ENCODE results near the gene TREM1.

The TREM1 gene

DNA sequence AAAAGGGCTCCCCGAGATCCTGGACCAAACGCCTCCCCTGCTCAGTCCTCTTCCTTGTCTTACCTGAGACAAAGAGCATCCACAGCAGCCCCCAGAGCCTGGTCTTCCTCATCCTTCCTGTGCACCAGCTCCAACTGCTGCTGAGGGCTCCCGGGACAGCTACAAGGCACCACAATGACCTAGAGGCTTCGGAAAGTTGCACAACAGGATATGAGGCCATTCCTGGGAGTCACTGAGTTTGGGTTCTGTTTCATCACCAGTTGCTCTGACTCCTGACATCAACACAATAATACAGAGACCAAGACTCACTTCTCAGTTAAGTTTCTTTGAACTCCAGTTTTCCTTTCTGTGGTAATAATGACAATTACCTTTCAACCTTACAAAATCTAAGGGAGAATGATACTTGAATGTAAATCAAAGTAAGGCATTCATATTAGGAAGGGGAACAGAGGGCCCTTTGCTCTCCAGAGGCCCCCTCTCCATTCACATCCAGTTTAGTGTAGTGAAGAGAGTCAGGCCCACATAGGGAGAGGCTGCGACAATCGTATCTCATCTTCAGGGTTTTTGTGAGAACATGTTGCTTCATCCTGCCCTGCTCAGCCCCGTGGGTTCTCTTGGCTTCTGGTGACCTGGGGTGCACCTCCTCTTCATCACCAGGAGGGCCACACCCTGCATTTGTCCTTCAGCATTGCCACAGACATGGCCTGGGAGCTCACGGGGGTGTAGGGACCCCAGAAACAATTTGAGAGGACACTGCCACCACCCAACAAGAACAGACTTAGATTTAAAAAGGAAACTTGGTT lies at the start of gene TREM1:
Gene TREM1 (minus strand): TSS at position 139 of the 803 bp plus-strand sequence. CDS start 27 bp downstream, at position 112.
- FAIRE-seq (no peak), DNase-seq (ENCODE audit: insufficient read length, low spot score) (peak; percentile 19)

DNA sequence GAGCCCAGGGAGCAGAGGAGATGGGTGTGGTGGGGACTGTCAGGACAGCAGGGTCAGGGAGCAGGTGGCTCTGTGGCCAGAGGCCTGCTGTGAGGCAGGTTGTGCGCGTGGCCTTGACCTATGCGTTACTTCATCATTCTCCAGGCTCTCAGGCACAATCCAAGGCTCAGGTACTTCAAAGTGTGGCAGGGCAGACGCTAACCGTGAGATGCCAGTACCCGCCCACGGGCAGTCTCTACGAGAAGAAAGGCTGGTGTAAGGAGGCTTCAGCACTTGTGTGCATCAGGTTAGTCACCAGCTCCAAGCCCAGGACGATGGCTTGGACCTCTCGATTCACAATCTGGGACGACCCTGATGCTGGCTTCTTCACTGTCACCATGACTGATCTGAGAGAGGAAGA lies 49.5 kb upstream of the TREM1 start:
- no peak for DNase-seq (ENCODE audit: insufficient read length, low spot score)
- FAIRE-seq = no peak

DNA sequence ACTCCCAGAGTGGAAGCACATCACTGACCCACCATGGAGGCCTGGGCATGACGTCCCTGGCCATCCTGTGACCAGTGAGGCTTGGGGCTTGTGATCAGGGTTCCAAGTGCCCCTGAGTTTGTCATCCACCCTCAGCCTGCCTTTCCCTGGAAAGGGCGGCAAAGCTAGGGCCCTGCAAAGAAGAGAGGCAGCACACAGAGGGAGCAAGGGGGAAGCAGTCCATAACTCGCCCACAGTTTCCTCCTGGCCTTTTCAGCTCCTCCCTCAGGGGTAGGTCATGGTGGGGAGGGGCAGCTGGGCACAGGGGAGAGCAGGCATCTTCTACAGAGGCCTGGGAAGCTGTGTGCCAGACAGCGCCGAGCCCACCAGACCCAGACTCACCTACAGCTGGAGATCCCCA lies 48.8 kb upstream of the TREM1 start, which contains the start of gene NCR2:
Gene NCR2 (plus strand): TSS at position 313 of the 400 bp plus-strand sequence. CDS start 269 bp downstream, outside the sequence.
- DNase-seq (ENCODE audit: insufficient read length, low spot score) (no peak), FAIRE-seq (no peak)

DNA sequence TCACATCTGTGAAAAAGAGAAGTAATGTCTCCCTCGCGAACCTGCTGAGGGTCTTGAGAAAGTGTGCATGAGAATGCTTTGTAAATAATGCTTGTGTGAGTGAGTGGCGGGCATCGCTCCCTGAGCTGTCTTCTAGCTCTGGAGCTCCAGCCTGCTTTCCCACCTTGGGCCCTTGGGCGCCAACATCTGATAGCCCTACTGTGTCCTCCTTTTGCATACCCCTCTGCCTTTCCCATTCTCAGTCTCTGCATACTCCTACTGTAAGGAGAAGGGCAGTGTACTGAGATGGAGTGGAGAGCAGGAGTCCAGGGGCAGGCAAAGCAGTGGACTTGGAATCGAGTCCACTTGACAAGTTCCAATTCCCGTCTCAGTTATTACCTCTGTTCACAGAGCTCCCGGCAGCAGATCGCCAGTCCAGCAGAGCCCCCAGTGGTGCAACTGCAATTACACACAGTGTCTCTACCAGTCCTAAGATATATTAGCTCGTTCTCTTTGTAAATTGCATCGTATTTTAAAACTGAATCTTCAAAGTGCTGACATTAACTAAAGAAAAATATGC lies 48.1 kb upstream of the TREM1 start:
- FAIRE-seq (no peak), DNase-seq (ENCODE audit: insufficient read length, low spot score) (no peak)

DNA sequence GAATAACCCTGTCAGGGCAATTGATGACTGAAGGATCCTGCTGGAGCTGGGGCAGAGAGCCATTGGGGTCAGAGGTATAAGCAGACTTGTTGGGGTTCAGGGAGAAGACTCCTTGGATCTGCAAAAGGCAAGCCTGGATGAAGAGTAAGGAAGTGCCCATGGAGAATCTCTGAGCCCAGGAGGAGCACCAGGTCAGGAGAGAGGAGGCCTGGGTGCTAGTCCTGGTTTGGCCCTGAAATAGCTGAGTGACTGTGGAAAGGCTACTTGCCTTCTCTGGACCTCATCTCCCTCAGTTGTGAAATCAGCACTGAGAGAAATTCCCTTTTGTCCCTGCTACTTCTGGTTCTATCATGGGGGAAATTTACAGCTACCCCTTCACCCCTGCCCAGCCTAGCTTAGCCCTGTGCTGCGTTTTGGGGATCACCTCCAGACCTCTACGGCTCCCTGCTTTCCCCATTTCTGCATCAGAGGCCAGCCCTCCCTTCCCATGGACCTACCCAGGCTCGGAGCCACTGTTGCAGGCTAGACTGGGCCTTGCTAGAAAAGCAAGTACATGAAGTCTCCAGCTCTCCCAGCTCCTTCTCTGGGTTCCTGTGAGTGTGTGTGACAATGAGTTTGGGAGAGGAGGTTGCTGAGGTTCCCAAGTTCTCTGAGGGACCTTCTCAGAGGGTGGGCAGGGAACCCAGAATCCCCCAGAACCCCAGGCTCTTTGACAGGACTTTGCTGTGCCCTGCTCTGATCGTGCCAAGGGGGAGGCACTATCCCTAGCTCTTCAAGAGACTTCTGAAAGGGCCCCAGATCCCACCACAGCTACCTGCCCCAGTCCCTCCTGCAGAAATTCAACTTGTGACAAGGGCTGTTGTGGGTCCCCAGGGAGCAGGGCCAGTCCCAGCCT lies 46.6 kb upstream of the TREM1 start:
- DNase-seq (ENCODE audit: insufficient read length, low spot score) (no peak), FAIRE-seq (no peak)

DNA sequence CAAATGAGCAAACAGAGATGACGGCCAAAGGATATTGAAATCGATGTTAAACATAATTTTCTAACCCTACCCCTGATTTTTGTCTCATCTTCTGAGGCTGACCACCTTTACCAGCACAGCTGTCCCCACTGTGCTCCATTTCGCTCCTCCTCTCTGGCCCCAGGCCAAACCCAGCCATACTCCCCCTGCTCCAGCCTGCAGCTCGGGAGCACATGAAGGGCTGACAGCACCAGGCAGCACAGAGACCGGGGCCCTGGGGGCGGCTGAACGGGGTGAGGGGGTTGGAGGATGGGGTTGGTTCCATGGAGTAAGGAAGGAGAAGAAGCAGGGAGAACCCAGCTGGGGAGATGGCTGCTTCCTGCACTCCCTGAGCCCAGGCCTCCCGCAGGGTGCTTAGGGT lies 45.8 kb upstream of the TREM1 start:
- DNase-seq (ENCODE audit: insufficient read length, low spot score) (no peak), FAIRE-seq (no peak)

DNA sequence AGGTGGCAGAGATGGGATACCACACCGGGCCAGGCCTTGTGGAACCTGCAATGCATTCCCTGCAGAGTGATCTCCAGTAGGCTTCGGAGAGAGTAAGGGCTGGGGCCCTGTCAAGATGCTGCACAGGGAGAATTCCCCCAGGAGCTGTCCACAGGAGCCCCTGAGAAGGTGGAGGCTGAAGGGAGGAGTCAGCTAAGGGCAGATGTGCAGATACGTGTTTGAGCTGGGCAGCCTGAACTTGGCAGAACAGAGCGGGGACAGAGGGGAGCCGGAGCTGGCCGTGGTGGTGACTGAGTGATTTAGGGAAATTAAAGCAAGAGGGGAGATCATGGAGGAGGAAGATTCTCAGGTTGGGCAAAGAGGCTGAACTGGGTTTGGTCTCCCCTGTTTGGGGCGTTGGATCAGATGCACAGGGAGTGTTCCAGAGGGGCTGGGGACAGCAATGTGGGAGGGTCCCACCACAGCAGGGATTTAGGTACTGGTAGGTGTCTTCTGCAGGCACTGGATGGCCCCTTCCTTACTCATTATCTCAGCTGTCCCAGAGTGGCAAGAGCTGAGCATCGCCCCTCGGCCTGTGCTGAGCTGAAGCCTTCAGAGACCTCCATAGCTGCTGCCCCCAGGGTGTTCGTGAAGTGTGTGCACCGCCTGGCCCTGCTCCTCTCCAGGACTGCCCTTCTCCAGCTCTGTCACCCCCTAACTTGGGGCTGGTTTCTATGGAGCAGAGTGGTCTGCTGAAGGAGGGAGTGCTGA lies 45.1 kb upstream of the TREM1 start:
- DNase-seq (ENCODE audit: insufficient read length, low spot score) (no peak), FAIRE-seq (no peak)

DNA sequence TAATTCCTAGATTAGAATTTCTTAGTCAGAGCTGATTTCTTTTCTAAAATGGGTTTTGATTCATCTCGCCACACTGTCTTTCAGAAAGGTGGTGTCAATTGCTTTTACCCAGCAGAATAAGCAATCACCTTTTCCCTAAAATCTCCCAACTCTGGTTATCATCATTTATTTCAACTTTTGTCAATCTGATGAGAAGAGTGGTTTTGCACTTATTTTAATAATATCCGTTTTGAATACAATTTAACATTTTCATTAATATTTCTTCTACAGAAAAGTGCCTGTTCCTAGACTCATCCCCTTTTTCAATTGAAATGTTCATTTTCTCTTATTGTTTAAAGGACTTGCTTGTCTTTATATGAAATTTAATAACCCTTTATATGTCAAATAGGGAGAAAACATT lies 40.7 kb upstream of the TREM1 start:
- FAIRE-seq (no peak), DNase-seq (ENCODE audit: insufficient read length, low spot score) (no peak)

DNA sequence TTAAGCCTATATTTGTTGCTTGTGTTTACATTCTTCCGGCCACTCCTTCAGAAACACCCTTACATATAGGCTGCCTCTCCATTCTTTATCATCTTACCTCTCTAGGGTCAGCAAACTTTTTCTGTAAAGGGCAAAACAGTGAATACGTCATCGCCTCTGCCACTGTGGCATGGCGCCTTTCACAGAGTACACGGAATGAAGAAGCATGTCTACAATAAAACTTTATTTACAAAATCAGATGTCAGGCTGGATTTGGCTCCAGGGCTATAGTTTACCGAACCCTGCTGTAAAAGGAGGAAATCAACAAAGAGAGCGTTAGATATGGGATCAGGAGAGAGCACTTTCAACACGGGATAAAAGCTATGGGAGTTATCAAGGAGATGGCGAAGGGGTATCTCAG lies 39.6 kb upstream of the TREM1 start:
- FAIRE-seq = no peak
- DNase-seq (ENCODE audit: insufficient read length, low spot score) = no peak

DNA sequence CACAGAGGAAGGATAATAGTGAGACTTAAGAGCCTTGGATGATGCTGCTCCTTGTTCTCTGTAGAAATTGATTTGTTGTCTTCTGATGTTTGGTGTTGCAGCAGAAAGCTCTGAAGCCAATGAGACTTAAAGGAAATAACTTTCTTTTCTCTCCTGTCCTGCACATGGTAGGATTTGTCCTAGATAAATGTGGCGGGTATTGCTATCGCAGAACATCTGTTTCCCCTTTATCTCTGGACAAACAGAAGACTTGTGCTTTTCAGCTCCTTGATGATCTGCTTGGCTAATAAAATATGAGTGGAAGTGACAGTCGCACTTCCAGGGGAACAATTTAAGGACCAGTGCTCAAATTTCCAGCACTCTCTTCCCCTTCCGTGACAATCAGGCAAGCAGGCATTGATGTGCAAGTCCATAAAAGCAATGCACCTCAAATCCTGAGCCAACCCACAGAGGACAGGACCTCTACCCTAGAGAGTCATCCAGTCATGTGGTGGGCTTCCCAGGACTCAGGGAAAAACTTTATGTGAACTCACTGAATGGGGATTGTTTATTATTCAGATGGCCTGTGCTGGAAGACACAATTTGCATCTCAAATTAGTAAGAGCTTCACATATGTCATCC lies 39.1 kb upstream of the TREM1 start:
- DNase-seq (ENCODE audit: insufficient read length, low spot score) (no peak), FAIRE-seq (no peak)

DNA sequence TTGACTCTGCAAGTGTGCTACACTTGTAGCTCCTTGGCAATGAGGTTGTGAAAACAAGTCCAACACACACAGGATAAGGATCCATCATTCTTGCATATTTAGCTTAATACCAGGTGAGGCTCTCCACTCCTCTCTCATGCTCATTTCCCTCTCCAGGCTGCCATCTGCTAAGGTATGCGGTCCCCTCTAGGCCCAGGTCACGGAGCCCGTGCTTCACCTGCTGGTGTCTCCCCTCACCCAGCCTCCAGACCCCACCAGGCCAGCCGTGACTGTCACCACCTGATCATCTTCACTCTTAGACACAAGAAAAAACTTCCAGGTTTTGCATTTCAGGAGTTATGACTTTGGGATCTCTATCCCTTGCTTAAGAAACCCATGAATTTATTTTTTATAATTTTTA lies 34.7 kb upstream of the TREM1 start:
- no peak for DNase-seq (ENCODE audit: insufficient read length, low spot score)
- FAIRE-seq = no peak

DNA sequence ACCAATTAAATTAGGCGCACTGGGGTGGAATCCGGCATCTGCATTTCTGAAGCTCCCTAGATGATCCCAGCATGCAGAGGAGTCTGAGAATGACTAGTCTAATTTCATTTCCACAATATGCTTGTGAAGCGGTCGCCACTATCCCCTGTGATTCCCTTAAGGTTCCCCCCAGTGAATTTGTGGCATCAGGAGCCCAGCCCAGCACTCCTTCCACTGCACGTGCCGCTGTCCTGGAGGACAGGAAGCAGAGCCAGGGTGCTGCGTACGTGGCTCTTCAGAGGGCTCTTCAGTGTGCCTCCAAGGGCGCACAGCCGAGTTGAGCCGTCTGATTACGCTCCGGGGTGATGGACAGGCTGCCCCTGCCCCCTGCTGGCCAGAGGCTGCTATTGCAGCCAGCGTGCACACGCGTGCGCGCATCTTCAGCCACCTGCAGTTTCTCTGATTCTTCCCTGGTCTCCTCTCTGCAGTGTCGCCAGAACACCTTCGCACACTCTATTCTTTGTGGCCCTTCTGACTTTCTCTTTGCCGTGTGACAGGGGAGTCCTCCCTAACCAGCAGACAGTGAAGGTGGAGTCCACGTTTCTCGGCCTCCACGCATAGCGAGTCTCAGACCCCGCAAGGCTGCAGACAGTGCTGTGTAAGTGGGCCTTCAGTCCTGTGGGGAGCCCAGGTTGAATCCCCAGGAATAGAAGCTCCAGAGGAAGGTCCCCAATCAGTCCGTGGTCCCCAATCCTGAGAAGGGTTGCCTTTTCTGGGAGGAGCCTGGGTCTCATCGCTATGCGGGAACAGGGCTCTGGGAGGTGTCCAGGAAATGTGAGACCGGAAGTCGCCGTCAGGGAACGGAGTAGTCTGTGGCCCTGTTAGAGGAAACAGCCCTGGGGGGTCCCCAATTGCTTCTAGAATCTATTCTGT lies 32.4 kb upstream of the TREM1 start:
- DNase-seq (ENCODE audit: insufficient read length, low spot score) (peak; percentile 84), FAIRE-seq (peak; percentile 96)

DNA sequence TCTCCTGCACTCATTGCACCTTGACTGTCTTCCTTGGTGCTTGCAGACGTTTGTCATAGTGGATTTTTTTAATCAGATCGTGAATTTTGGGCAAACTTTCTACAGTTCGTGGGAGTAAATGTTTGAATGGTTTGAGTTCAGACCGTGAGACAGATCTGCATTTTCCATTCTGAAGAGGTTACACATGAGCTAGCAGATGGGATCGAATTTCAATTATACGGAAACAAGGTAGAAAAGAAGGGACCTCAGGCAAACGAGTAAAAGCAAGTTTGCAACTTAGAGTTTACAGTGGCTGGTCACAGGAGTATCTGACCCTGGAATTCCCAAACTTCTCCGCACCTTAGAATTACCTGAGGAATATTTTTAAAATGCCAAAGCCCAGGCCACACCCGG lies 31.8 kb upstream of the TREM1 start:
- no peak for FAIRE-seq
- DNase-seq (ENCODE audit: insufficient read length, low spot score) = no peak

DNA sequence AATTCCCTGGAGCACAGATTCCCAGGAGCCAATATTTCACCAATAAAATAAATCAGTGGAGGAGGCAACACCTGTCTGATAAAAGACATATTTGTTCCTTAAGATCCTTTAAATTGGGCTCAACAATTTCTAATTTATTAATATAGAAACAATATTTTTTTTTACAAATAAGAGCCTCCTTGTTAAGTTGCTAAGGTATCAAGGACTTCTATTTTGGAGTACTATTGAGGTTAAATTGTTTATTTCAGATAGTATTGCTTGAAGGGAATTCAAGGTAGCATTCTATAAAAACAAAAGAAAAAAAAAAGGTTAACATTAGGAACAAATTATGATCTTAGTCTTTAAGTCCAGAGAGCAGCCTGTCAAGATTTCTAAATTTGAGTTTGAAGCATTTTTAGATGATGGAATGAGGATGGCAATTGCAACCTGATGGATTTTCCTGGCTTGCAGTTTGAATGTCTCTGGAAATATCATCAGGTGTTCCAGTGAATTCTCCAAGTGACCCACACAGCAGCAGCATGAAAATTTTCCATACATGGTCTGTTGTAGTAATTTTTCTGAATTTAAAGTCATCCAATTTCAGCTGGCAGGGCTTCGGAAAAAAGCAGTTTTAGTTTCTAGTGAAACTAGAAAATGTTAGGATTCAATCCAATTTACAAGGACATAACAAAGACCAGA lies 29.6 kb upstream of the TREM1 start:
- no peak for FAIRE-seq

DNA sequence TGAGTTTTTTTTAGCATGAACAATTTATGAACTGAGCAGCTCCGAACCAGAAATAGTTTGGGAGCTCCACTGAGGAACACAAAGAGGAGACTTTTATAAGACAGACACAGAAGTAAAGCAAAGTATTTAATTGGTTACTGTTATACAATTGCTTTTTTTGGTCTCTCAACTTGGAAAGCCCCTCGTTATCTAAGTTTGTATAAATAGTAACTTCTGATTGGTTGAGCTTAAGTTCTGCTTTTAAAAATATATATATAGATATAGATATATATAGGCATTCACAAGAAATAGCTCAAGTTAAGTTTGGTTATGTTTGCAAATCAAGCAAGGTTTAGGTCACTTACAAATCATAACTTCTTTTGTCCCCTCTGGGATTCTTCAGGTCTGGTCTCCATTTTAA lies 28.7 kb upstream of the TREM1 start:
- FAIRE-seq (no peak), DNase-seq (ENCODE audit: insufficient read length, low spot score) (no peak)

More for the DNA sequence above, 29.6 kb upstream of the TREM1 start:
- DNase-seq (ENCODE audit: insufficient read length, low spot score) = no peak

DNA sequence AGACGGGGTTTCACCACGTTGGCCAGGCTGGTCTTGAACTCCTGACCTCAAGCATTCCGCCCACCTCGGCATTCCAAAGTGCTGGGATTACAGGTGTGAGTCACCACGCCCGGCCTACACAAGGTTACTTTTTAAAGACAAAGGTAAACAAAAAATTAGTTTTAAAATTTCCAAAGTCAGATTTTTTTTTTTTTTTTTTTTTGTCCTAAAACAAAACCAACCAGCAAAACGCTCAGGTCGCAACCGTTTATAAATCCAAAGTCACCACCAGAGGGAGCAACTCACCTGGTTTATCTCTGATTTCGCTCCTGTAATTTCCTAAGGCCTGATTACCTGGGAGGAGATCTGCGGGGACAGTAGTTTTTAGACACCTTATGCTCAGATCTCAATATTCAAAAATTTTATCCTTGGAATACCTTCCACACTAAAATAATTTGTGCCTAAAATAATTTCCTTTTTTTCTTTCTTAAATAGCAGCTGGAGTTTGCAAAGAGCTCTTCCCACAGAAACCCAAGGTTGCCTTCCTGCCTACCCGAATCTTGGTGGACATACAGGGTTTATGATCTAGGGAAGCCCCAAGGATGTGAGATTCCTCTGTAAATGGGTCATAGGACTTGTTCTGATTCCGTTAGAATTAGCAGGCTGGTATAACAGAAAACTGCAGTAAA lies 19.8 kb upstream of the TREM1 start:
- DNase-seq (ENCODE audit: insufficient read length, low spot score) (peak; percentile 52), FAIRE-seq (no peak)

DNA sequence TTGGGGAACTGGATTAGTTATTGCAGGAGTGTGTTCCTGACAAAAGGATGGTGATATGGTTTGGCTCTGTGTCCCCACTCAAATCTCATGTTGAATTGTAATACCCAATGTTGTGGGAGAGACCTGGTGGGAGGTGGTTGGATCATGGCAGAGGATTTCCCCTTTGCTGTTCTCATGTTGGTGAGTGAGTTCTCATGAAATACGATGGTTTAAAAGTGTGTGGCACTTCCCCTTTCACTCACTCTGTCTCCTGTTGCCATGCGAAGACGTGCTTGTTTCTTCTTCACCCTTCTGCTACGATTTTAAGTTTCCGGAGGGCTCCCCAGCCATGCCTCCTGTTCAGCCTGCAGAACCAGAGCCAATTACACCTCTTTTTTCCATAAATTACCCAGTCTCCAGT lies 16.2 kb upstream of the TREM1 start:
- DNase-seq (ENCODE audit: insufficient read length, low spot score) = no peak
- no peak for FAIRE-seq

All from HTR-8/SVneo (cell line).